Fibroblast of villous mesenchyme (primary cell): ENCODE data around the gene GPR156. TPM values are rescaled to one million over a fixed set of nuclear protein-coding genes. Genes with fewer than 3 reads are reported as not detected.

ENCODE experiments used
- DNase-seq: peaks from one replicate; pipeline ENCODE4 v3.0.0-alpha.2; 2010; ENCODE audit warnings: low read depth
- H3K4me3 ChIP-seq: 2 replicates; pipeline ENCODE4 v1.5.1; 2011; ENCODE audit warnings: low read depth, mild to moderate bottlenecking, low read length
- CTCF ChIP-seq: IDR thresholded peaks from 2 replicates; pipeline ENCODE4 v1.5.1; 2012; ENCODE audit warnings: low read depth, mild to moderate bottlenecking, low read length; ENCODE audit not compliant: insufficient read depth
- total RNA-seq: library from RNA; depleted of rRNA; stranded (reverse); fragments of >200 nt; gene quantifications from 2 replicates; pipeline ENCODE4 v1.2.3, GENCODE V29; 2012

The GPR156 gene
- total RNA-seq, 1 donor, result 0.43 TPM

GRCh38 chr3:120173056-120173675, 111.9 kb downstream of the GPR156 start:
- DNase-seq, result no peak
- no peak for TF ChIP-seq CTCF
- H3K4me3 ChIP-seq, result no peak overlapping the region

- no peak for TF ChIP-seq CTCF
- DNase-seq, result no peak
- H3K4me3 ChIP-seq, result no peak overlapping the region
Measured at GRCh38 chr3:120172070-120172469, 113.0 kb downstream of the GPR156 start.

GRCh38 chr3:120171134-120171873, 113.7 kb downstream of the GPR156 start:
- no peak for DNase-seq
- TF ChIP-seq CTCF, result no peak
- no peak overlapping the region for H3K4me3 ChIP-seq

GRCh38 chr3:120170223-120170622, 114.8 kb downstream of the GPR156 start:
- no peak overlapping the region for H3K4me3 ChIP-seq
- no peak for TF ChIP-seq CTCF
- peak; percentile 35 for DNase-seq

GRCh38 chr3:120169407-120169806, 115.6 kb downstream of the GPR156 start:
- no peak for TF ChIP-seq CTCF
- DNase-seq, result no peak
- no peak overlapping the region for H3K4me3 ChIP-seq

GRCh38 chr3:120168611-120169010, 116.4 kb downstream of the GPR156 start:
- no peak for DNase-seq
- no peak overlapping the region for H3K4me3 ChIP-seq
- no peak for TF ChIP-seq CTCF
